T-helper 2 cell treated with Interferon-gamma antibody and Interleukin-4, amounts not matched to agents 5 μg/mL and 100 μg/mL, for 36 hours (primary cell): Measurements from ENCODE around the gene CPE.
"Not testable (repeated sequence)": the region's sequence is repeated elsewhere in the genome, so short reads cannot be mapped to it uniquely, and the experiment has no call there.

Experiments
- DNase-seq: peaks from one replicate; pipeline ENCODE4 v3.0.0; 2021; ENCODE audit warnings: low spot score
- H3K27ac Mint-ChIP-seq: one replicate; pipeline ENCODE4 v1.8.0; 2021; ENCODE audit warnings: mild to moderate bottlenecking, mixed read lengths
- H3K27me3 Mint-ChIP-seq: one replicate; pipeline ENCODE4 v1.8.0; 2021; ENCODE audit warnings: low read depth, mixed read lengths
- H3K36me3 Mint-ChIP-seq: one replicate; pipeline ENCODE4 v1.8.0; 2021; ENCODE audit warnings: low read depth, mixed read lengths
- H3K4me1 Mint-ChIP-seq: one replicate; pipeline ENCODE4 v1.8.0; 2021; ENCODE audit warnings: low read depth, mixed read lengths
- H3K4me3 Mint-ChIP-seq: one replicate; pipeline ENCODE4 v1.8.0; 2022; ENCODE audit warnings: mild to moderate bottlenecking, moderate library complexity, mixed read lengths
- H3K9me3 Mint-ChIP-seq: one replicate; pipeline ENCODE4 v1.8.0; 2021; ENCODE audit warnings: mixed read lengths

CPE gene

DNA sequence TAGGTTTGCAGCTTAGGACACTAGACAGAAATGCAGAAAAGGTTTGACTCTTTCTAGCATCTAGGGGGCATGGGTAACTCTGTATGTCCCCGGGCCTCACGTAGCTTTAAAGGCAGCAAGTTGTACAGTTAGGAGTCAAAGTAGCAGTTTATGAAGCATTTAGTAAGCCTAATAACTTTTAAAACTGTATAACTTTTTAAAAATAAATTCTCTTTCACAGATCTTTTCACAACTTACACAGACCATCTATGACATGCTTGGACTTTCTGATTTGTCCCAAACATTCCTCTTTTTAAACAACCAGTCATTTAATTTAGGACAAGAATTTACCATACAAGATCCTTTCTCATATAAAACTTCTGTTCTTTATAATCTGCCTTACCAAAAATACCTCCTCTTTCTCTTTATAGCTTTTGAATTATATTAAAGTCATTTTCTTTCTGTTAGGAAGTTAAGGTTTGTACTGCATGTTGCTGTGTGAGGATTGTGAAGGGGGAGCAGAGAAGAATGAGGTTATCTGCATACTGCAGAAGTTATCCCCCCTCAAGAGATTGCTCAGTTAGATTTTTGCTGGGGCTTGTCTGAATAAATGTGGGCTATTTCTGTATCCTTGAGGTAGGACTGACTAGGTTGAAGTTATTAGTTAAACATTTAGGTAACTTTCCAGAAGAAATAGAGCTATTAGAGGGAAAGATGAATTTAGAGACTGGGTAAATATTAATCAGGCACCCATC is 94.3 kb downstream of the CPE start:
- Mint-ChIP-seq H3K4me3 (no peak overlapping the region), H3K27ac (no peak overlapping the region), H3K27me3 (peaks cover 2% of the 10 kb centered on the region), H3K9me3 (peaks cover 33% of the 10 kb centered on the region), H3K36me3 (no peaks in the 10 kb centered on the region), H3K4me1 (no peaks in the 10 kb centered on the region)
- DNase-seq: no peak

DNA sequence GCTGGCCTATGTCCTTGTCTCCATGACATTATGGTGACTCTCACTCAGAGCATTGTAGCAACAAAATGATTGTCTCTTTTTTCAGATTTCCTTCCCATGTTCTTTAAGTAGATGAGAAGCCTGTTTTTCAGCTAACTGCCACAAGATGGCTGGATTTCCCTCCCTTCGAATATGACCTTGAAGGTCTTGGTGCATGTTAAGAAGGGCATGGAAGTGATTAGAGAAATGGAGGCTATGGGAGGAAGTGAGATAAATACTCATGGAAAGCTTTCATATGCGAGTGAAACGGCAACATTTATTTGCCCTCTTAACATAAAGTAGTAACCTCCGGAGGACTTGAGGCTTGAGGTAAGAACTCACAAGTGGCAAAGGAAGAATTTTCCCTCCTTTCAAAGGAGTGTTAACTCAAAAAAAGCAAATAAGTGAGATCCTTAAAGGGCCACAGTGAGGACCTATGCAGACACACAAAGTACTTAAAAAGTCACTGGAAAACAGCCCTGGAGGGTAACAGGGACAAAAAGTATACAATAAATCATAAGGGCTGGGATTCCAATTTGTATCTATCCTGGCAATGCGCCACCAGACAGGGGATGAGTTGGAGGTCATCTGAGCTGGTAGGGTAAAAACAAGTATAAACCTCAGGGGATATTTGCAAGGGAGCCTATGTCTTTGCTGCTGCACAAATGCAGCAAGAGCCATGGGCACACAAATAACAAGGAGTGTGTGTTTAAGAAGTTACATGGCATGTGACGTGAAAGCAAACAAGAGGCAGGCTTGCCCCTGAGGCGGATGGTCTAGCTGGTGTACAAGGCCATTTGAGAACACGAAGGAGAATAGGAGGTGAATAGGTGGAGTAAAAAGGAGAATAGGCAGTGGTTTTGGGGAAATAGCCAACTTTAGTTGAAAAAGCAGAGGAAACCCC is 96.2 kb downstream of the CPE start:
- DNase-seq: no peak
- H3K4me3 Mint-ChIP-seq: no peak overlapping the region
- no peaks in the 10 kb centered on the region for H3K4me1 Mint-ChIP-seq
- H3K27me3 Mint-ChIP-seq: peaks cover 5% of the 10 kb centered on the region
- H3K9me3 Mint-ChIP-seq: peaks cover 33% of the 10 kb centered on the region
- no peak overlapping the region for H3K27ac Mint-ChIP-seq
- H3K36me3 Mint-ChIP-seq: no peaks in the 10 kb centered on the region

DNA sequence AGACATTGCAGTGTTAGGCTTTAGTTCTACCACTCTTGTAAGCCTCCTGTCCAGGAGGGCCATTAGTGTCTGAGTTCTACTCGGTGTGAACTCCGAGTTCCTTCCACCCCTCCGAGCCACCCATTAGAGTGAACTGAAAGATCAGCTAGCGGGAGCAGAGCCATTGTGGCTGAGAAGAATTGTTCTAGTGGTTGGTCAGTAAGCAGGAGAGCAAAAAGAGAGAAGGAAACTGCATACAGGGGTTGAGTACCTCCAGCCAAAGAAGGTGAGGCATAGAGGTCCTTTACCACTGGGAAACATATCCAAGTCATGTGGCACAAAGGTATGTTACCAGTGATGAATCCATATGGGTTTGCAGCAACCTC is 96.9 kb downstream of the CPE start:
- no peak overlapping the region for H3K4me3 Mint-ChIP-seq
- H3K27me3 Mint-ChIP-seq: peaks cover 5% of the 10 kb centered on the region
- no peaks in the 10 kb centered on the region for H3K4me1 Mint-ChIP-seq
- H3K9me3 Mint-ChIP-seq: peaks cover 31% of the 10 kb centered on the region
- H3K36me3 Mint-ChIP-seq: no peaks in the 10 kb centered on the region
- no peak overlapping the region for H3K27ac Mint-ChIP-seq
- no peak for DNase-seq

DNA sequence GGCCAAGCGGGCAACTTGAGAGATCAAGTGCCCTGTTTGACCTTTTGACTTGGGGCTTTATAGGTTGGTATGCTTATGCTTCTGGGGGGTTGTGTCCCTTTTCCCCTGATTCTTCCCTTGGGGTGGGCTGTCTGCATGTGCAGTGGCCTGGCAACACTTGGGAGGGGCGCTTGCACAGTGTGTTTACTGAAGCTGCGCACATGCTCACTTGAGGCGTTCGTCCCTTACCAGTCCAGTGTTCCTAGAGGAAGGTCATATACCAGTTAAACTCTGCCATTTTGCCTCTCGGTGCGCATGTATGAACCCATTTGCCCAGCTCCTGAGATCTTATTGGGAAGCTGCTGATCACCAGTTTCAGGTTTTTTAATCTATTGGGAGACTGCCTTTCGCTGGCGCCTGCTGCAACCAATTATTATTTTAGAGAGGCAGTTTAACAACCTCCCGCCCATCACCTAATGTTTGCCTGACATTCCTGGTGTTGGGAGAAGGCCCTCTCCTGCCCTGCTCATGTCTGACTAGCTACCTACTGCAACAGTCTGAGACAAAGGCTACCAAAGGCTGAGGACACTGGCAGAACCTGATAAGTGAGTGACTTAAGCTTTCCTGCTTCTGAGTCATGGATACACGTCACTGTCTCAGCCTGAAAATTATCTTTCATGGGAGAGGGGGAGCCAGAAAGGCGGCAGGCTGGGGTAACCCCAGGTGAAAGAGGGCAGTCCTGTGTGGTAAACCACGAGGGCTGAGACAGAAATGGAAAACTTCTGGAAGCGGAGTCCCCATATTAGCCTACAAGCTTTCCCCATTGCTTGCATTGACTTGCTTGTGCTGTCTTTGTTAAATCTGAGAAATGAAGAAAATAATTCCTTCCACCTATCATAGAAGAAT is 97.6 kb downstream of the CPE start:
- no peaks in the 10 kb centered on the region for H3K36me3 Mint-ChIP-seq
- peaks cover 5% of the 10 kb centered on the region for H3K27me3 Mint-ChIP-seq
- peaks cover 27% of the 10 kb centered on the region for H3K9me3 Mint-ChIP-seq
- no peak for DNase-seq
- H3K4me3 Mint-ChIP-seq: no peak overlapping the region
- no peaks in the 10 kb centered on the region for H3K4me1 Mint-ChIP-seq
- no peak overlapping the region for H3K27ac Mint-ChIP-seq

DNA sequence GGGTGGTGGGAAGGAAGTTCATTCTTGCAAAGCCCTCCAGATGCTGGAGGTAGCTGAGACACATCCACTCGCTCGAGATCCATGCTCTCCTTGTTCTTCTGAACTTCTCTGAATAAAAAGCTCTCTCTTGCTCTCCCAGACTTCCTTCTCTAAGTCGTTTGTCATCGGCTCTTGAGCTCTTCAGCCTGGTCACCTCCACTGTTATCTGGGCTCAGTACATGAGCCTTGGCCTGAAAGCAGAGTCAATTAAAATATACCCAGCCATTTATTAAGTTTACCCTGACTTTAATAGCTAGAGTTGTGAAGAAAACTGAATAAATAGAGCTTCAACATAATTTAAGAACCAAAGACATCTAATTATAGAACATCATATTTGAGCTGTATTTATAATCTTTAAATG is 99.0 kb downstream of the CPE start:
- no peaks in the 10 kb centered on the region for H3K36me3 Mint-ChIP-seq
- peaks cover 7% of the 10 kb centered on the region for H3K27me3 Mint-ChIP-seq
- no peaks in the 10 kb centered on the region for H3K4me1 Mint-ChIP-seq
- no peak overlapping the region for H3K27ac Mint-ChIP-seq
- H3K9me3 Mint-ChIP-seq: peaks cover 15% of the 10 kb centered on the region
- DNase-seq: no peak
- no peak overlapping the region for H3K4me3 Mint-ChIP-seq

DNA sequence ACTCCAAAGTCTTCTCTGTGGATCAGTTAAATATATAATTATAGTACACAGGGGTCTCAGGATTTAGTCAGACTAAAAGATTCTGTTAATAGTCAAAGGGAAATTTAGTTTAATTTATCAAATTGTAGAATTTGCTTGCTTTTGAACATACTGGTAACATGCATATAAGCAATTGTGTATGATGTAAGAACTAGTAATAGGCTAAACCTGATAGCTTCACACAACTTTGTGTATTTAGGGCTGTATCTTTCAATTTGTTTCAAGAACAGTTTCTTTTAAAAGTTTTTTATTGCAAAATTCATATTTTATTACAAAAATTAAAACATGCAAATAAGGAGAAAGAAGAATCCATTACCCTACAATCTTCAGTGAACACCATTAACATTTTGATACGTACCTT is 99.5 kb downstream of the CPE start:
- H3K36me3 Mint-ChIP-seq: no peaks in the 10 kb centered on the region
- no peak for DNase-seq
- H3K9me3 Mint-ChIP-seq: peaks cover 11% of the 10 kb centered on the region
- H3K27me3 Mint-ChIP-seq: peaks cover 7% of the 10 kb centered on the region
- H3K4me1 Mint-ChIP-seq: no peaks in the 10 kb centered on the region
- no peak overlapping the region for H3K4me3 Mint-ChIP-seq
- no peak overlapping the region for H3K27ac Mint-ChIP-seq

DNA sequence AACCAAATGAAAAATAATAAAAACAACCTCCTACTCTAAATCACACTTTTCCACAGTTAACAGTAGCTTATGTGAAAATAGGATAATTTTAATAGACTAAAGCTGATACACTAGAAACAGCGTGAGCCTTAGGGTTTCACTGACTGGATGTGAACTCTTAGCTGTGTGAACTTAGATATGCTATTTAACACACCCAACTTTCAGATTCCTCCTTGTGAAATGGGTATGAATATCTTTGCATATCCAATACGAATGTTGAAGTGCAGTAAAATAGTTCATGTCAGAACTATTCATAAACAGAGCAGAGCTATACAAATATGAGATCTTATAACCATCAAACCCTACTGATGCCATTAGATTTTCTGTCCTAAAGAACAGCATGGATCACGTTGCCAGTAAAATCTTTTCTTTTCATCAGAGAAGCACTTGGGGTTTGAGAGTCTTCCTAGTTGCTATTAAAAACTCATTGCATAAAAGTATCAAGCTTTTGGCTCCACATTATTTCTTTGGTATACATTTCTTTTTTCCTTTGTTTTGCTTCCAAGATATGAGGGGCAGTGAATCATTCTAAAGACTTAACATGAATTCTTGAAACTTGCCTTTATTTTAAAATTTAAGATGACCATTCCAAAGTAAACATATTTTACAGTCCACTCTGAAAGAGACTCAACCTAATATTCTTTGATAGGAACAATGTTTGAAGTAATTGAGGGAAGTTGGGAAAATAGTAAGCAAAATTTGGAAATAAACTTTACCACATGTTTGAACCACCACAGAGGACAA is 102.4 kb downstream of the CPE start:
- H3K27ac Mint-ChIP-seq: no peak overlapping the region
- no peak overlapping the region for H3K4me3 Mint-ChIP-seq
- no peaks in the 10 kb centered on the region for H3K9me3 Mint-ChIP-seq
- H3K27me3 Mint-ChIP-seq: peaks cover 7% of the 10 kb centered on the region
- H3K36me3 Mint-ChIP-seq: no peaks in the 10 kb centered on the region
- H3K4me1 Mint-ChIP-seq: no peaks in the 10 kb centered on the region
- DNase-seq: no peak

DNA sequence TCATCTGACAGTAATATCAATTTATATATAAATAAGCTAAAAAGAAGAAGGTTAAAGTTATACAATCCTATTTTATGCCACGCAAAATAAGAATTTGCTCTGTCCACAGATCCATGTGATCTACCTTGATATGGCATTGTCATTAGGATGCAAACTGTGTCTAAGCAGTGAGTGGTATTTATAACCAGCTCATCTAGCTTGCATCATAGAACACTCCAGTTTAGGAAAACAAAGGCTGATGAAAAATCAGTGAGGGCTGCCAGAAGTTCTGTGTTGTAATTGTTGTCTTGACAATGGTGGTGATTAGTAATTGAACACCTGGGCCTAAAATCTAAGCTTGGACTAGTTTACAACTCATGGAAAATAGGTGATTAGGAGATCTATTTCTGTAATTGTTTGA is 111.0 kb downstream of the CPE start:
- DNase-seq: no peak
- Mint-ChIP-seq H3K4me1 (peaks cover 2% of the 10 kb centered on the region), H3K4me3 (no peak overlapping the region), H3K27ac (no peak overlapping the region), H3K27me3 (peaks cover 17% of the 10 kb centered on the region), H3K36me3 (no peaks in the 10 kb centered on the region), H3K9me3 (no peaks in the 10 kb centered on the region)

DNA sequence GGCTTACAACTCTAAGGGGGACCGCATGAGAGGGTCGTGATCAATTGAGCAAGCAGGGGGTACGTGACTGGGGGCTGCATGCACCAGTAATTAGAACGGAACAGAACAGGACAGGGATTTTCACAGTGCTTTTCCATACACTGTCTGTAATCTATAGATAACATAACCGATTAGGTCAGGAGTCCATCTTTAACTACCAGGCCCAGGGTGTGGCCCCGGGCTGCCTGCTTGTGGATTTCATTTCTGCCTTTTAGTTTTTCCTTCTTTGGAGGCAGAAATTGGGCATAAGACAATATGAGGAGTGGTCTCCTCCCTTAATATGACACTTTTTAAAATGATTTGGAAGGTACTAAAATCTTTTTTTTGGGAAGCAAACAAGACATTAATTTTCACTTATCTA is 113.8 kb downstream of the CPE start:
- H3K27ac Mint-ChIP-seq, H3K36me3 Mint-ChIP-seq, DNase-seq, H3K4me3 Mint-ChIP-seq, H3K4me1 Mint-ChIP-seq, H3K9me3 Mint-ChIP-seq: not testable (repeated sequence)
- peaks cover 23% of the 10 kb centered on the region for H3K27me3 Mint-ChIP-seq

DNA sequence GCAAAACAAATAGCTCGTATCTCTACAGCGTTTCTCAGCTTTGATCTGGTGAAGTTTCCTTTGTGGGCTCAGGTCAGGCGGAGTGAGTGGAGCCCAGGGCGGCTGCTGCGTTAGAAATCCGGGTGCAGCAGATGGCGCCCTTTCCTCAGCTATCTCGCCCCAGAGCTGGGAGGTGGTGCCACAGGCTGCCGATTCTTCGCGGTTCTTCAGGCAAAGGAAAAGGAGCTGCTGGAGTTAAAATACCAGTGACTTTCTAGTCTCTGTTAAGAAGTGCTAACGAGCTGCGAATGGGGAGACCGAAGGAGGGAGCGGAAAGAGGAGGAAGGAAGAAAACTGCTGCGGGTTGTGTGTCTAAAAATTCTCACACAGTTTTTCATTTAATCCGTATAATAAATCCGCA is 114.6 kb downstream of the CPE start:
- Mint-ChIP-seq H3K4me1 (peaks cover 2% of the 10 kb centered on the region), H3K27me3 (peaks cover 23% of the 10 kb centered on the region), H3K9me3 (no peaks in the 10 kb centered on the region), H3K36me3 (no peaks in the 10 kb centered on the region), H3K27ac (no peak overlapping the region), H3K4me3 (peak overlapping the region; percentile 30)
- DNase-seq: peak; percentile 48

DNA sequence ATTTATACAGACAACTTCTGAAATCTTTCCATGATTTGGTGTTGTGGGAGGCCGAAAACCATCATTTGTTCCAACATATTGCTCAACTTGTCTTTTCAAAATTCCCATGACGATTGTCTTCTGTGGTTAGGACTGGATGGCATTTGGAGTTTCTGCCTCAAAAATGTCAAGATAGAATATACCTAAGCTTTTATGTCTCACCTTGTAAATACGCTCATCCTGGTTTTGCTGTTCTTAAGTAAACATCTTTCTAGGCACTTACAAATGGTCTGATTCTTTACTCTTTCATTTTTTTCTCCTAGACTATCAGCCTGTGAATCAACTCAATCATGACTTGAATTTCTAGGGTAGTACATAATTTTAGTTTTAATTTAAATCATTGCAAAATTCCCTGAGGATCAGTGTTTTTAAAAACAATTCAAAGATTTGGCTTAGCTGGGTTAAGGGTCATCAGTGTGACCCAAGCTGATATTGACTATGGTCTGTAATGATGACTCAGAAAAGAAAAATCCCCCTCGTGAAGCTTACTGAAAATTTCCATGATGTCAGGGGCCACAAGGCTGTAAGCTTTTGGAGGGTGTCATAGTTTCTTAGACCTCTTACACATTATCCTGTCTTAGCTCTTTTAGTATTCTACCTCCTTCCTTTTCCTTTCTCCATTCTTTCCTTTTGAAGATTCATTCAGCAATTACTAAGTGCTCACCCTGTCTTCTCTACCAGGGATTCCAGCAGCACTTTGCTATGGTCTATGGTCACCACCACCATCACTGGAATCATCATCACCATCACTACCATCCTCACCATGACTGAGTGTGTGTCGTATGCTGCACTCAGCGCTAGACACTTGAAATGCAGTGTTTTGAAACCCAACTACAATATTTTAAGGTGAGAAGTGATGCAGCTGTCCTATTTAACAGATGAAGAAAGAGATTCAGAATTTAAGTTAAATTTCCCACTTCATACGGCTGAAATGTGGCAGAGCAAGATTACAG is 124.4 kb downstream of the CPE start:
- no peaks in the 10 kb centered on the region for H3K36me3 Mint-ChIP-seq

DNA sequence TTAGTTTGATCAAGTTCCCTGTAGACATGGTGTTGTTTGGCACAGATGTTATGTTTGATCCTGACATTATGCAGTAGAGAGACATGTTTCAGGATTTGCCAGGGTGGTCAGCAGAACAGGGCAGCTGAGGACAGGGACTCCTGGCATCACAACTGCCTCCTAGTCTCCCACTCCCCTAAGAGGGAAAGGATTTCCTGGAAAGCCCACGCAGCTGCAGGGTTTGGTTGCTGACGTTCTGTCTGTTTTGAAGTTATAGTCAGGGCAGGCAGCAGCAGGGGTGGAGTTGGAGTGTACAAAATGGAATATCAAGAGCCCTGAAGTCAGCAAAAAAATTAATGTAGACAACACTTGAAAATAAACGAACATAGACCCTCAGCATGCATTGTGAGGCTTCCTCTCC is 125.4 kb downstream of the CPE start:
- no peaks in the 10 kb centered on the region for H3K9me3 Mint-ChIP-seq
- no peak for DNase-seq
- H3K27ac Mint-ChIP-seq: no peak overlapping the region
- H3K4me1 Mint-ChIP-seq: no peaks in the 10 kb centered on the region
- H3K27me3 Mint-ChIP-seq: no peaks in the 10 kb centered on the region
- no peak overlapping the region for H3K4me3 Mint-ChIP-seq
- H3K36me3 Mint-ChIP-seq: no peaks in the 10 kb centered on the region

More for the DNA sequence above, 124.4 kb downstream of the CPE start:
- Mint-ChIP-seq H3K9me3 (no peaks in the 10 kb centered on the region), H3K27me3 (no peaks in the 10 kb centered on the region), H3K4me1 (no peaks in the 10 kb centered on the region), H3K4me3 (no peak overlapping the region), H3K27ac (no peak overlapping the region)
- DNase-seq: no peak
